PC-9 (cell line): ENCODE results near the gene CSNK1G3. TPM values are rescaled to one million over a fixed set of nuclear protein-coding genes. Genes with fewer than 3 reads are reported as not detected.
"Not testable (repeated sequence)": the region's sequence is repeated elsewhere in the genome, so short reads cannot be mapped to it uniquely, and the experiment has no call there.

ENCODE experiments used
- BruUV-seq: library from RNA; stranded (reverse); fragments of 400-500 nt; replicated peaks from 2 replicates; lab custom pipeline; 2021; lab: Mats Ljungman, UMichigan
- CTCF ChIA-PET: fragments of 300-600 bp; sonication (Branson Sonifier 250); formaldehyde crosslinking; loops from one replicate; lab custom pipeline; 2022; ENCODE audit warnings: antibody characterized with exemption; lab: Charles Lee
- POLR2A ChIA-PET: fragments of 300-600 bp; sonication (Branson Sonifier 250); formaldehyde crosslinking; loops from one replicate; lab custom pipeline; 2022; ENCODE audit warnings: antibody characterized with exemption; ENCODE audit not compliant: unreplicated experiment; lab: Charles Lee
- DNase-seq, 2 experiments: peaks; one replicate each; pipeline versions ENCODE4 v3.0.0 to v3.0.0-alpha.2; 2015 to 2022; ENCODE audit warnings: mixed read lengths in 1 of 2
- H2AFZ ChIP-seq: fragments of 200-600 bp; sonication (generic); 2 replicates; pipeline ENCODE4 v1.8.1; 2017; ENCODE audit warnings: antibody characterized with exemption
- H3F3A ChIP-seq: fragments of 200-600 bp; sonication (generic); 2 replicates; pipeline ENCODE4 v1.8.1; 2017; ENCODE audit warnings: antibody characterized with exemption, mild to moderate bottlenecking, low read depth; ENCODE audit not compliant: insufficient read depth
- H3K27ac ChIP-seq: fragments of 200-600 bp; sonication (generic); 2 replicates; pipeline ENCODE4 v1.6.1; 2016; ENCODE audit warnings: mixed run types
- H3K27me3 ChIP-seq: fragments of 200-600 bp; sonication (generic); 2 replicates; pipeline ENCODE4 v1.6.1; 2016; ENCODE audit warnings: low read depth, mixed run types; ENCODE audit not compliant: insufficient read depth
- H3K36me3 ChIP-seq: fragments of 200-600 bp; sonication (generic); 2 replicates; pipeline ENCODE4 v1.6.1; 2016; ENCODE audit warnings: low read depth, mixed run types
- H3K4me1 ChIP-seq: fragments of 200-600 bp; sonication (generic); replicated peaks from 2 replicates; pipeline ENCODE4 v1.6.1; 2016; ENCODE audit warnings: mixed run types; ENCODE audit not compliant: insufficient read depth
- H3K4me2 ChIP-seq: fragments of 200-600 bp; sonication (generic); 2 replicates; pipeline ENCODE4 v1.6.1; 2017; ENCODE audit warnings: mixed run types
- H3K4me3 ChIP-seq: fragments of 200-600 bp; sonication (generic); 2 replicates; pipeline ENCODE4 v1.6.1; 2016; ENCODE audit warnings: mixed run types
- H3K79me2 ChIP-seq: fragments of 200-600 bp; sonication (generic); 2 replicates; pipeline ENCODE4 v1.6.1; 2017; ENCODE audit warnings: low read depth, mixed run types
- H3K9me2 ChIP-seq: fragments of 200-600 bp; sonication (generic); 2 replicates; pipeline ENCODE4 v1.8.1; 2017; ENCODE audit warnings: mild to moderate bottlenecking; ENCODE audit not compliant: insufficient read depth
- H3K9me3 ChIP-seq: fragments of 200-600 bp; sonication (generic); 2 replicates; pipeline ENCODE4 v1.8.1; 2016; ENCODE audit warnings: low read depth; ENCODE audit not compliant: insufficient read depth
- H4K20me1 ChIP-seq: fragments of 200-600 bp; sonication (generic); 2 replicates; pipeline ENCODE4 v1.8.1; 2017; ENCODE audit not compliant: insufficient read depth
- EZH2 ChIP-seq: fragments of 200-600 bp; sonication (generic); IDR thresholded peaks from 2 replicates; pipeline ENCODE4 v1.8.0; 2017; ENCODE audit warnings: antibody characterized with exemption, low read depth
- intact Hi-C: fragments of 100-400 bp; cut with micrococcal nuclease; formaldehyde crosslinking; loops from one replicate; pipeline ENCODE4 v1.10.0; 2022; ENCODE audit not compliant: unreplicated experiment
- total RNA-seq: library from RNA; stranded (reverse); gene quantifications from 2 replicates; pipeline ENCODE4 v1.2.3, GENCODE V29; 2021
- TF ChIP-seq, protein P1 (sequence below): fragments of 200-600 bp; sonication (generic); conservative IDR thresholded peaks from 2 replicates; pipeline ENCODE4 v1.6.1; 2017; ENCODE audit warnings: mixed run types, antibody characterized with exemption, mild to moderate bottlenecking, moderate library complexity

Gene CSNK1G3
- total RNA-seq, 1 experiment from 2014 or later: 39.0 TPM

GRCh38 chr5:123485275-123485674, 26.7 kb upstream of the CSNK1G3 start:
- no peak overlapping the region for H2AFZ ChIP-seq
- H3K79me2 ChIP-seq: no peaks in the 10 kb centered on the region
- H3K27ac ChIP-seq: no peak overlapping the region
- H3K4me3 ChIP-seq: no peak overlapping the region
- H4K20me1 ChIP-seq: no peaks in the 10 kb centered on the region
- ChIA-PET CTCF (no interaction called here), POLR2A (no interaction called here)
- DNase-seq: no peak
- H3K9me2 ChIP-seq: no peaks in the 10 kb centered on the region
- H3K27me3 ChIP-seq: no peaks in the 10 kb centered on the region
- TF ChIP-seq EZH2: no peak
- TF ChIP-seq, protein P1, sequence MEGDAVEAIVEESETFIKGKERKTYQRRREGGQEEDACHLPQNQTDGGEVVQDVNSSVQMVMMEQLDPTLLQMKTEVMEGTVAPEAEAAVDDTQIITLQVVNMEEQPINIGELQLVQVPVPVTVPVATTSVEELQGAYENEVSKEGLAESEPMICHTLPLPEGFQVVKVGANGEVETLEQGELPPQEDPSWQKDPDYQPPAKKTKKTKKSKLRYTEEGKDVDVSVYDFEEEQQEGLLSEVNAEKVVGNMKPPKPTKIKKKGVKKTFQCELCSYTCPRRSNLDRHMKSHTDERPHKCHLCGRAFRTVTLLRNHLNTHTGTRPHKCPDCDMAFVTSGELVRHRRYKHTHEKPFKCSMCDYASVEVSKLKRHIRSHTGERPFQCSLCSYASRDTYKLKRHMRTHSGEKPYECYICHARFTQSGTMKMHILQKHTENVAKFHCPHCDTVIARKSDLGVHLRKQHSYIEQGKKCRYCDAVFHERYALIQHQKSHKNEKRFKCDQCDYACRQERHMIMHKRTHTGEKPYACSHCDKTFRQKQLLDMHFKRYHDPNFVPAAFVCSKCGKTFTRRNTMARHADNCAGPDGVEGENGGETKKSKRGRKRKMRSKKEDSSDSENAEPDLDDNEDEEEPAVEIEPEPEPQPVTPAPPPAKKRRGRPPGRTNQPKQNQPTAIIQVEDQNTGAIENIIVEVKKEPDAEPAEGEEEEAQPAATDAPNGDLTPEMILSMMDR: no peak
- H3K4me1 ChIP-seq: peaks cover 5% of the 10 kb centered on the region; the same call in 1 of the 2 replicates
- no peaks in the 10 kb centered on the region for H3K36me3 ChIP-seq
- intact Hi-C loops: no loop called here
- no TSS peak for BruUV-seq
- no peaks in the 10 kb centered on the region for H3F3A ChIP-seq
- H3K4me2 ChIP-seq: no peak overlapping the region
- H3K9me3 ChIP-seq: no peaks in the 10 kb centered on the region

- Histone ChIP-seq H3K4me3 (no peak overlapping the region), H3K9me2 (no peaks in the 10 kb centered on the region), H3K4me2 (no peak overlapping the region), H3K27me3 (no peaks in the 10 kb centered on the region), H3K9me3 (no peaks in the 10 kb centered on the region), H3K79me2 (no peaks in the 10 kb centered on the region), H3K36me3 (no peaks in the 10 kb centered on the region), H4K20me1 (no peaks in the 10 kb centered on the region), H3F3A (no peaks in the 10 kb centered on the region), H3K27ac (no peak overlapping the region), H3K4me1 (peaks cover under 1% of the 10 kb centered on the region; the same call in 1 of the 2 replicates), H2AFZ (no peak overlapping the region)
- CTCF ChIA-PET: no interaction called here
- no peak for DNase-seq
- POLR2A ChIA-PET: no interaction called here
- intact Hi-C loops: no loop called here
- no TSS peak for BruUV-seq
- TF ChIP-seq EZH2: no peak
- TF ChIP-seq, protein P1: no peak
Observed at GRCh38 chr5:123486951-123487655, 24.9 kb upstream of the CSNK1G3 start.

GRCh38 chr5:123490974-123491373, 21.0 kb upstream of the CSNK1G3 start:
- Histone ChIP-seq H3K27ac (no peak overlapping the region), H3K9me2 (no peaks in the 10 kb centered on the region), H3F3A (no peaks in the 10 kb centered on the region), H2AFZ (no peak overlapping the region), H3K4me2 (no peak overlapping the region), H3K9me3 (no peaks in the 10 kb centered on the region), H3K36me3 (no peaks in the 10 kb centered on the region), H4K20me1 (no peaks in the 10 kb centered on the region), H3K27me3 (no peaks in the 10 kb centered on the region), H3K4me3 (no peak overlapping the region), H3K79me2 (no peaks in the 10 kb centered on the region), H3K4me1 (no peaks in the 10 kb centered on the region)
- TF ChIP-seq EZH2: no peak
- TF ChIP-seq, protein P1: no peak
- BruUV-seq: no TSS peak
- POLR2A ChIA-PET: no interaction called here
- CTCF ChIA-PET: no interaction called here
- no peak for DNase-seq
- intact Hi-C loops: no loop called here

DNA sequence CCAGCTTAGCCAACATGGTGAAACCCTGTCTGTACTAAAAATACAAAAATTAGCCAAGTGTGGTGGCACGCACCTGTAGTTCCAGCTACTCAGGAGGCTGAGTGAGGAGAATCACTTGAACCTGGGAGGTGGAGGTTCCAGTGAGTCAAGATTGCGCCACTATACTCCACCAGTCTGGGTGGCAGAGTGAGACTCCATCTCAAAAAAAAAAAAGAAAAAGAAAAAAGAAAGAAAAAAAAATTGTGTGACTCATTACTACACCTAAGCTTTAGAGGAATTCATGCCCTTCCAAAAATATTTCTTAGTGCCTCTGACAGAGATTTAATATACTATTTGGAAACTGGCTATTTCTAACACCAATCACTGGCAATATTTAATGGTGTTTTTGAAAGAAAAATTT, 16.8 kb upstream of the CSNK1G3 start:
- H3K27ac ChIP-seq, DNase-seq, H3K79me2 ChIP-seq, CTCF ChIA-PET, BruUV-seq, H3F3A ChIP-seq, POLR2A ChIA-PET, intact Hi-C loops, H3K36me3 ChIP-seq, H3K4me3 ChIP-seq, H4K20me1 ChIP-seq, H3K27me3 ChIP-seq, H3K4me2 ChIP-seq, H2AFZ ChIP-seq, H3K9me2 ChIP-seq, H3K9me3 ChIP-seq, H3K4me1 ChIP-seq: not testable (repeated sequence)
